ENCODE results near the gene AGPAT4. TPM values are rescaled to one million over a fixed set of nuclear protein-coding genes. Genes with fewer than 3 reads are reported as not detected.

AGPAT4 gene
- polyA plus RNA-seq, 1 of the 3 experiments (the other 2 are of a cell fraction): 3.9 TPM

- POLR2A ChIA-PET: no interaction called here
- H3K27ac ChIP-seq (ENCODE audit: low read depth in 2 of 2, low read length in 1 of 2): peak overlapping the region in 1 of 2 experiments; percentile 90; a peak in 1 of 4 replicates
Observed at GRCh38 chr6:161227004-161227960, 46.6 kb downstream of the AGPAT4 start.

More at GRCh38 chr6:161227004-161227960, 46.6 kb downstream of the AGPAT4 start:
- TF ChIP-seq RAD21 (IDR thresholded peaks at IDR 0.05; ENCODE audit: low read length): no peak
- no peak for TF ChIP-seq FOXM1 (IDR thresholded peaks at IDR 0.05; ENCODE audit: low read depth)
- no peak for TF ChIP-seq JUND (IDR thresholded peaks at IDR 0.05)
- TF ChIP-seq SIN3A (IDR thresholded peaks at IDR 0.05; ENCODE audit: borderline replicate concordance, low read depth, low read length): no peak
- TF ChIP-seq NFIC (IDR thresholded peaks at IDR 0.05; ENCODE audit: borderline replicate concordance): no peak
- no peak for TF ChIP-seq YY1 (IDR thresholded peaks at IDR 0.05; ENCODE audit: low read depth)
- no peak for TF ChIP-seq FOSL2 (IDR thresholded peaks at IDR 0.05; ENCODE audit: borderline replicate concordance, low read depth)
- TF ChIP-seq TAF1 (IDR thresholded peaks at IDR 0.05; ENCODE audit: borderline replicate concordance, low read depth, low read length): no peak
- TF ChIP-seq, protein P1, sequence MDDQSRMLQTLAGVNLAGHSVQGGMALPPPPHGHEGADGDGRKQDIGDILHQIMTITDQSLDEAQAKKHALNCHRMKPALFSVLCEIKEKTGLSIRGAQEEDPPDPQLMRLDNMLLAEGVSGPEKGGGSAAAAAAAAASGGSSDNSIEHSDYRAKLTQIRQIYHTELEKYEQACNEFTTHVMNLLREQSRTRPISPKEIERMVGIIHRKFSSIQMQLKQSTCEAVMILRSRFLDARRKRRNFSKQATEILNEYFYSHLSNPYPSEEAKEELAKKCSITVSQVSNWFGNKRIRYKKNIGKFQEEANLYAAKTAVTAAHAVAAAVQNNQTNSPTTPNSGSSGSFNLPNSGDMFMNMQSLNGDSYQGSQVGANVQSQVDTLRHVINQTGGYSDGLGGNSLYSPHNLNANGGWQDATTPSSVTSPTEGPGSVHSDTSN (IDR thresholded peaks at IDR 0.05): no peak
- TF ChIP-seq, protein P2, sequence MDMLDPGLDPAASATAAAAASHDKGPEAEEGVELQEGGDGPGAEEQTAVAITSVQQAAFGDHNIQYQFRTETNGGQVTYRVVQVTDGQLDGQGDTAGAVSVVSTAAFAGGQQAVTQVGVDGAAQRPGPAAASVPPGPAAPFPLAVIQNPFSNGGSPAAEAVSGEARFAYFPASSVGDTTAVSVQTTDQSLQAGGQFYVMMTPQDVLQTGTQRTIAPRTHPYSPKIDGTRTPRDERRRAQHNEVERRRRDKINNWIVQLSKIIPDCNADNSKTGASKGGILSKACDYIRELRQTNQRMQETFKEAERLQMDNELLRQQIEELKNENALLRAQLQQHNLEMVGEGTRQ (IDR thresholded peaks at IDR 0.05; ENCODE audit: borderline replicate concordance, low read depth, low read length): no peak
- TF ChIP-seq EZH2phosphoT487 (IDR thresholded peaks at IDR 0.05; ENCODE audit: borderline replicate concordance, low read depth): no peak
- TF ChIP-seq CHD2 (IDR thresholded peaks at IDR 0.05; ENCODE audit: low read length, partially characterized antibody): no peak
- TF ChIP-seq IRF3 (IDR thresholded peaks at IDR 0.05; ENCODE audit: low read depth, low read length): no peak
- TF ChIP-seq NRF1 (IDR thresholded peaks at IDR 0.05; ENCODE audit: low read depth, low read length): no peak
- peaks cover 15% of the 10 kb centered on the region for H3F3A ChIP-seq (replicated peaks; ENCODE audit: insufficient read depth)
- no peaks in the 10 kb centered on the region for H3K9me2 ChIP-seq
- CTCF ChIA-PET: interaction anchor here (1.1 to 1.3 kb wide), 2 partner anchors 143 kb away, joined by 3 to 4 read pairs; no protein-coding TSS in a partner anchor
- no peaks in the 10 kb centered on the region for H4K20me1 ChIP-seq (ENCODE audit: insufficient read depth)
- no peak overlapping the region for H2AFZ ChIP-seq (ENCODE audit: low read depth)
- no peak overlapping the region for H3K4me2 ChIP-seq
- H3K79me2 ChIP-seq (ENCODE audit: insufficient read depth): no peaks in the 10 kb centered on the region
- peaks cover 0 to 11% of the 10 kb centered on the region in 2 experiments; a peak in 3 of 4 replicates for H3K4me1 ChIP-seq (ENCODE audit: control insufficient read depth in 1 of 2, insufficient read depth in 2 of 2, low read depth in 1 of 2, low read length in 1 of 2)
- no peak overlapping the region for H3K9ac ChIP-seq
- no peaks in the 10 kb centered on the region for H3K27me3 ChIP-seq (ENCODE audit: insufficient read depth)
- H3K36me3 ChIP-seq (replicated peaks in 1 of 2; ENCODE audit: control insufficient read depth in 1 of 2, insufficient read depth in 2 of 2, low read length in 1 of 2): peaks cover 0 to 12% of the 10 kb centered on the region in 2 experiments
- no peaks in the 10 kb centered on the region for H3K9me3 ChIP-seq
- DNase-seq: no peak
- no peak overlapping the region for H3K4me3 ChIP-seq (ENCODE audit: low read depth in 2 of 2, low read length in 1 of 2)
- 91% methylated on average over 13 of the region's 15 CpGs for WGBS (ENCODE audit: low lambda C conversion rate)
